ENCODE measurements around the gene GJB2.
"Not testable (repeated sequence)": the region's sequence is repeated elsewhere in the genome, so short reads cannot be mapped to it uniquely, and the experiment has no call there.

The GJB2 gene

DNA sequence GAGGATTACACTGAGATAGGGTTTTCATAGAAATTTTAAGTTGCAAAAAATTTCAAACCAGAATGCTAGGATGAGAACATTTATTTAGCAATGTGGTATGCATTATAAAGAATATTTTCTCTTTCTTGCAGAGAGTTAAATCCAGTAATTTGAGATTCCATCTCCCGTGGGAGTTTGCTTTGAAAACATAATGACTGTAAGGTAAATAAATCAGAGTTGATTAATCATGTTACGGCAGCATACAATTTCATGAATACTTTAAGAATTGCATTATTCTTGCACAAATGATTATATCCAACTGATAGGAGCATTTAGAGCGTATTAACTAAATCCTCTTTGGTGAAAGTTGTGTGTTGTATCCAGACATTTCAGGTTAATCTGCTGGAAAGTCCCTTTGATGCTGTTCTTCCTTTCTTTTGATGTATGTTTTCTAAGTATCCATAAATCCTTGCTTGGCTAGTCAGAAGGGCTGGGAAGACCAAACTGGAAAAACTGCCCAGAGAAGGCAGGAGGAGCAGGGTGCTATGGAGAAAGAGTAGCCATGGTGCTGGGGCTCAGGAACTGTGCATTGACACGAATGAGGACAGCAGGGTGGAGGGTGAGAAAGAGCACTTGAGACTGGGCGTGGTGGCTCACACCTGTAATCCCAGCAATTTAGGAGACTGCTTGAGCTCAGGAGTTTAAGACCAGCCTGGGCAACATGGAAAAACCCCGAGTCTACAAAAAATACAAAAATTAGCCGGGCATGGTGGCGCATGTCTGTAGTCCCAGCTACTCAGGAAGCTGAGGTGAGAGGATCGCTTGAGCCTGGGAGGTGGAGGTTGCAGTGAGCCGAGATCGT, 27.1 kb downstream of the GJB2 start:
- no peak for DNase-seq

- no peak for DNase-seq
Measured at GRCh38 chr13:20161951-20162300, 30.8 kb downstream of the GJB2 start.

DNA sequence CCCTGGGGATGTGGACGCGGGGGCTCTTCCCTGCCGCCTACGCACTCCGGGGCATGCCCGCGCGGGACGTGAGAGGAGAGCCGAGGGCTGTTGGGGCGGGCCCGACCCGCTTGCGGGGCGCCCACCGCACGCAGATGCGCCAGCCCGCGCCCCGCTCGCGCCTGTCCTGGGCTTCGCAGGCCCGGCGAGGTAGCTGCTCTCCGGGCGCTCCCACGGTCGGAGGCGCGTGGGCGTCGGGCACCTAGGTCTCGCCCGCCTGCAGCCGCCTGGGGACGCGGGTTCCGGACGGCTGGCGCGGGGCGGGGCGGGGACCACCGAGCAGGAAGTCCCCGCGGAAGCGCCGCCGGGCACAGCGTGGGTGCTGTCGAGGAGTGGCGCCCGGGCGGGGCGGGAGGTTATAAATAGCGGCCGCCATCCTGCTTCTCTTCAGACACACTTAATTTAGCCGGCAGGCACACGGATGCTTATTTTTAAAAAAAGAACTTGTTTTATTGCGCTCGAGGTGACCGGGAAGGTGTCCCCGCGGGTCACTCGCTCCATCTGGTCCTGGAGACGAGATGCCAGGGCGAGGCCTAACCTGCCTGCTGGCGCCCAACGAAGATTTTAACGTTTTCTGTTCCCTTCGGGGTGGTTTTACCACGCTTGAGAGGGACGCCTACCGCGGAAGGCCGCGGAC, 31.3 kb downstream of the GJB2 start:
- DNase-seq = peak; percentile 83

DNA sequence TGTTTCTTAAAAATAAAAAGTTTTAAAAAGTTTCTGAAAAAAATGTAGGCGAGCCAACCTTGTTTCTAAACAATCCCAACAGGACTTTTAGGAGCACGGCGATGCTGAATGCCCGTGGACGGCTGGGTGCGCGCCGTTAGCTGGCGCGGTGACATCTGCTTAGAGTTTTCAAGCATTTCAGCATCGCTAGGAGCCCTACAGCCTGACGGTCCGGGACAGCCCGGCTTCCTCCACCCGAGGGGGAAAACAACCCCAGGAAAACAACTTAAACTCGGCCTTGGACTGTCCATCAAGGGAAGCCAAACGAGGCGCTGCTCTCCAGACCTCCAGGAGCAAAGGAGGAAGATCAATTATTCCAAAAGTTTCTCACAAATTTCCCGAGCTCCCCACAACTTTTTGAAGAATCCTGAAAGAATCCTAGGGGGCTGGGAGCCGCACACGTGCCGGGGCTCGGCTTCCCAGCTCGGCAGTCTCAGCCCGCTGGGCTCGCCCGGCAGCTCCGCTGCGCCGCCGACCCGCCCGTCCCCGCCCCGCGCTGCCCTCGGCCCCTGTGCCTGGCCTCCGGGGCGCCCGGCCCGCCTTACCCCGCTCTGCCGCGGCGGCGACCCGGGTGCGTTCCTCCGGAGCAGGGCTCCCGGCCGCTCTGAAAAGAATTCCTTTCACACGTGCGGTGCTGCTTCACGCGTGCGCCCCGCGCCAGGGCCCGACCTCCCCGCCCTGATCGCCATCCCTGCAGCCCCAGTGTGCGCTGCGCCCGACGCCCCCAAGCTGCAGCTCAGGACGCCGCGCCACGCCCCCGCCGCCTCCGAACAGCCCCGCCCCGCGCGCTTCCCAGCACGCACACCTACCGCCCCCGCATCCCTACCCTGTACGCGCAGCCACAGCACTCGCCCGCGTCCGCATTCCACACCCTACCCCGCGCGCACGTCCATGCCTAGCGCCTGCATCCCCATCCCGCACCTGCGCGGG, 32.1 kb downstream of the GJB2 start, which contains the start of gene GJA3:
Gene GJA3, minus strand, starts transcription at position 747 of the 969 bp plus-strand sequence. CDS start 17,764 bp downstream, outside the sequence.
- peak; percentile 84 for DNase-seq

DNA sequence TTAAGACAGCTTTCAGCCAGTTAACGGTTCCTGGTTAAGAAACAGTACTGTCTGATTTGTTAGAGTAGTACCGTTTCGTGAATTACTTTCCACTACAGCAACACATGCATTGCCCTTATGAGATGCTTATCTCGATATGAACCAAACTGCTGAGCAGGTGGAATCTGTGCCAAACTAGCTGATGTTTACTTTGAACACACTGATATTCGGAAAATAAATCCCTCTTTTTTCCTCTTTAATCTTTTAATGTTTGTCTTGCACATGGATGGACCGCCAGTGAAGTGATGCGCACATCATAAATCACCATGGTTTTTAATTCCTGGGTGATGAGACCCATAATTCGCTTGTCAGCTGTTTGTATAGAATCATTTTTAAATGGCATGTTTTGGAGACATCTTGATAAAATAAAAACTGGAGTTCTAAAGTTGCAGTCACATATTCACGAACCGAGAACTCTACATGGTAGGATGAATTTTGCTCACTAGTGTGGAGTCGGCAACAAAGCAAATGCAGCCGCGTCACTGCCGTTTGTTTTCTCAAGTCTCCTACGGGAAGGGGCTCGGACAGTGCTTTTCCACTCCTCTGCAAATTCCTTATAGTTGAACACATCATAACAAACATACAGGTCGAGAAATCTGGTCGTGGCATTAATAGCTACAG, 33.0 kb downstream of the GJB2 start:
- DNase-seq = no peak

GRCh38 chr13:20157151-20157796, 35.5 kb downstream of the GJB2 start:
- no peak for DNase-seq

GRCh38 chr13:20156702-20157101, 36.0 kb downstream of the GJB2 start:
- DNase-seq = no peak

DNA sequence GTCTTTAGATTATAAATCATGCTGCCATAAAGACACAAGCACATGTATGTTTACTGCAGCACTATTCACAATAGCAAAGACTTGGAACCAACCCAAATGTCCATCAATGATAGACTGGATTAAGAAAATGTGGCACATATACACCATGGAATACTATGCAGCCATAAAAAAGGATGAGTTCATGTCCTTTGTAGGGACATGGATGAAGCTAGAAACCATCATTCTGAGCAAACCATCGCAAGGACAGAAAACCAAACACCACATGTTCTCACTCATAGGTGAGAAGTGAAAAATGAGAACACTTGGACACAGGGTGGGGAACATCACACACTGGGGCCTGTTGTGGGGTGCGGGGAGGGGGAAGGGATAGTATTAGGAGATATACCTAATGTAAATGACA, 39.4 kb downstream of the GJB2 start:
- not testable (repeated sequence) for DNase-seq

GRCh38 chr13:20151612-20152011, 41.1 kb downstream of the GJB2 start:
- DNase-seq = no peak

DNA sequence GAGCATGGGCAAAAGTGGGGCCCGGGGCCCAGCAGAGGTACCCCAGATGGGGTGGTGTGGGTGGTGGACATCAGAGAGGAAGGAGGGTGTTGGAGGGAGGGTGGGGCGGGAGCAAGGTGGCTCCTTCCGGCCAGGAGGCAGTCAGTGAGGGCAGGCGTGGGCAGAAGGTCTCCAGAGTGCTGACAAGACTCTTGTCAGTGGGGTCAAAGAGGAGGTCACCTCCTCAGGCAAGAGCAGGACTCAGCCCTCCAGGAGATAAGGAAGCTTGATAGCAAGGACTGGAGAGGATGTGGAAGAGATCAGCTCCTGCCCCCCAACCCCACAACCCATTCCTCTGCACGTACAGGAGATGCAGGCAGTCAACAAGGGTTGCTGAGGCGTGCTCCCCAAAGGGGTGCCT, 41.7 kb downstream of the GJB2 start:
- no peak for DNase-seq

GRCh38 chr13:20150561-20150960, 42.2 kb downstream of the GJB2 start:
- DNase-seq = no peak

- no peak for DNase-seq
Measured at GRCh38 chr13:20149762-20150161, 43.0 kb downstream of the GJB2 start.

- no peak for DNase-seq
Measured at GRCh38 chr13:20148501-20149183, 44.1 kb downstream of the GJB2 start.

DNA sequence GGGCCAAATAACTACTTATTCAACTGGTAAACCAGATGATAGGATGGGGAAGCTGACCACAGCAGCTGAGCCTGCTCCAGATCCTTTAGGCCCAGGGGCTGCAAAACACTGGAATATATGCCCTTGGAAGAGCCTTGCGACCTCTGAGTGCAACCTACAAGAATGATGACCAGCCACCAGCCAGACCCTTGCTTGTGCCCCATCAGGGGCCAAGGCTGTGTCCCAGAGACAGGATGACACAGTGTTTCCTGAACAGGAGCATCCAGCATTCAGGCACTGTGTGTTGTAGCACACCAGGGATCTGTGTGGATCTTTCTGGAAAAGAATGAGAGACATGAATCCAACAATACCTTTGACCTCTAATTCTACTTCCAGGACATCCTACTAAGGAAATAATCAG, 46.4 kb downstream of the GJB2 start:
- DNase-seq = no peak

DNA sequence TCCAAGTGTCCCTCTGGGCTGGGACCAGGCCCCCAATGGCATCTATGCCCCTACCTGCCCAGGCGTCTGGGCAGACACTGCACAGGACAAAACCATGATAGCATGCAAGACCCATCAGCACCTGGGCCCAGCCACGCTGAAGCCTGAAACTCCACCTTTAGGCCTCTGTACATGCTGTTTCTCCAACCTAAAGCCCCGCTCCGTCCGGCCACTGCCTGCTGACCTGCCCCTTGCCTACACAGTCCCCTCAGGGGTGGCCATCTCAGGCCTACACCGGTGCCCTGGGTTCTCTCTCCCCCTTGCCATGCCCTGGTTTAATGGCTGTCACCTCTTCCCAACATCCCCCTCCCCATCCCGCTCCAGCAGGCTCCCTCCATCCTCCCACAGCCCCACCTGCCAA, 47.2 kb downstream of the GJB2 start:
- DNase-seq = no peak

GRCh38 chr13:20144141-20144850, 48.4 kb downstream of the GJB2 start:
- no peak for DNase-seq

DNA sequence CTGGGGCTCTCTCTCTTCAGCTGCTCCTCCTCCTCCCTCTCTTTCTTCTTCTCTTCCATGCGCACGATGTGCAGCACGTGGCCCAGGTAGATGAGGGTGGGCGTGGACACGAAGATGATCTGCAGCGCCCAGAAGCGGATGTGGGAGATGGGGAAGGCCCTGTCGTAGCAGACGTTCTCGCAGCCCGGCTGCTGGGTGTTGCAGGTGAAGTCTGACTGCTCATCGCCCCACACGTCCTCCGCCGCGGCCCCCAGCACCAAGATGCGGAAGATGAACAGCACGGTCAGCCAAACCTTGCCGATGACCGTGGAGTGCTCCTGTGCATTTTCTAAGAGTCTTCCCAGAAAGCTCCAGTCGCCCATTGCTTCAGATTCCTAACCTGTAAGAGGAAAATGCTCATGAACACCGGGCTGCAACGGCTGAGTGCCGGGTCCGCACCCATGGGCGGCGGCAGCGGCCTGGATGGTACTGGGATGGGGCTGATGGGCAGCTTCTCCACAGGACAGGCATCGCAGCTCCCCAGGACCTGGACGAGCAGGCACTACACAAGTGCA, 49.7 kb downstream of the GJB2 start:
- DNase-seq = no peak

GRCh38 chr13:20142023-20142926, 50.5 kb downstream of the GJB2 start:
- DNase-seq = no peak
